ENCODE results near the gene GPATCH2L. TPM values are rescaled to one million over a fixed set of nuclear protein-coding genes. Genes with fewer than 3 reads are reported as not detected.

Gene GPATCH2L
- total RNA-seq, 1 donor from 2014 or later: 64.0 TPM

GRCh38 chr14:76204461-76205230 lies 52.9 kb downstream of the GPATCH2L start:
- FAIRE-seq: no peak
- Histone ChIP-seq H3K27me3 (ENCODE audit: control insufficient read depth, insufficient read depth, low read length) (no peaks in the 10 kb centered on the region), H3K4me3 (ENCODE audit: low read depth, low read length) (no peak overlapping the region), H3K36me3 (ENCODE audit: control insufficient read depth, insufficient read depth, low read length) (peaks cover 4% of the 10 kb centered on the region)
- no peak for DNase-seq (ENCODE audit: low read depth)
- TF ChIP-seq CTCF (IDR thresholded peaks at IDR 0.05; ENCODE audit: insufficient read depth, low read length, severe bottlenecking): no peak

GRCh38 chr14:76205708-76206107 lies 54.0 kb downstream of the GPATCH2L start:
- H3K4me3 ChIP-seq (ENCODE audit: low read depth, low read length): no peak overlapping the region
- TF ChIP-seq CTCF (IDR thresholded peaks at IDR 0.05; ENCODE audit: insufficient read depth, low read length, severe bottlenecking): no peak
- no peak for DNase-seq (ENCODE audit: low read depth)
- FAIRE-seq: peak; percentile 32
- H3K27me3 ChIP-seq (ENCODE audit: control insufficient read depth, insufficient read depth, low read length): no peaks in the 10 kb centered on the region
- peaks cover 4% of the 10 kb centered on the region for H3K36me3 ChIP-seq (ENCODE audit: control insufficient read depth, insufficient read depth, low read length)

- Histone ChIP-seq H3K4me3 (ENCODE audit: low read depth, low read length) (no peak overlapping the region), H3K36me3 (ENCODE audit: control insufficient read depth, insufficient read depth, low read length) (no peaks in the 10 kb centered on the region), H3K27me3 (ENCODE audit: control insufficient read depth, insufficient read depth, low read length) (no peaks in the 10 kb centered on the region)
- TF ChIP-seq CTCF (IDR thresholded peaks at IDR 0.05; ENCODE audit: insufficient read depth, low read length, severe bottlenecking): no peak
- no peak for FAIRE-seq
- DNase-seq (ENCODE audit: low read depth): no peak
Observed at GRCh38 chr14:76208340-76208739, 56.6 kb downstream of the GPATCH2L start.

- Histone ChIP-seq H3K36me3 (ENCODE audit: control insufficient read depth, insufficient read depth, low read length) (no peaks in the 10 kb centered on the region), H3K27me3 (ENCODE audit: control insufficient read depth, insufficient read depth, low read length) (no peaks in the 10 kb centered on the region), H3K4me3 (ENCODE audit: low read depth, low read length) (no peak overlapping the region)
- DNase-seq (ENCODE audit: low read depth) (no peak), FAIRE-seq (no peak)
- no peak for TF ChIP-seq CTCF (IDR thresholded peaks at IDR 0.05; ENCODE audit: insufficient read depth, low read length, severe bottlenecking)
Observed at GRCh38 chr14:76212242-76212641, 60.5 kb downstream of the GPATCH2L start.

- Histone ChIP-seq H3K27me3 (ENCODE audit: control insufficient read depth, insufficient read depth, low read length) (no peaks in the 10 kb centered on the region), H3K4me3 (ENCODE audit: low read depth, low read length) (no peak overlapping the region), H3K36me3 (ENCODE audit: control insufficient read depth, insufficient read depth, low read length) (no peaks in the 10 kb centered on the region)
- TF ChIP-seq CTCF (IDR thresholded peaks at IDR 0.05; ENCODE audit: insufficient read depth, low read length, severe bottlenecking): no peak
- no peak for DNase-seq (ENCODE audit: low read depth)
- FAIRE-seq: no peak
Observed at GRCh38 chr14:76217179-76217578, 65.5 kb downstream of the GPATCH2L start.

GRCh38 chr14:76218662-76219061 lies 66.9 kb downstream of the GPATCH2L start:
- Histone ChIP-seq H3K27me3 (ENCODE audit: control insufficient read depth, insufficient read depth, low read length) (no peaks in the 10 kb centered on the region), H3K4me3 (ENCODE audit: low read depth, low read length) (no peak overlapping the region), H3K36me3 (ENCODE audit: control insufficient read depth, insufficient read depth, low read length) (no peaks in the 10 kb centered on the region)
- TF ChIP-seq CTCF (IDR thresholded peaks at IDR 0.05; ENCODE audit: insufficient read depth, low read length, severe bottlenecking): no peak
- DNase-seq (ENCODE audit: low read depth) (no peak), FAIRE-seq (no peak)

Data from bronchial epithelial cell (primary cell).